DOHH2 (cell line): ENCODE data around the gene PRRT2.
"Not testable (repeated sequence)": the region's sequence is repeated elsewhere in the genome, so short reads cannot be mapped to it uniquely, and the experiment has no call there.

Experiments
- H3F3A ChIP-seq: fragments of 200-600 bp; sonication (generic), shearing (Covaris generic); 2 replicates; pipeline ENCODE4 v1.6.0; 2016; ENCODE audit warnings: antibody characterized with exemption, mild to moderate bottlenecking; ENCODE audit not compliant: control insufficient read depth, insufficient read depth
- H3K27ac ChIP-seq: fragments of 200-600 bp; sonication (generic); 2 replicates; pipeline ENCODE4 v1.5.1; 2014; ENCODE audit warnings: low read depth, mild to moderate bottlenecking, low read length, moderate library complexity
- H3K27me3 ChIP-seq: fragments of 200-600 bp; sonication (generic); 2 replicates; pipeline ENCODE4 v1.6.1; 2014; ENCODE audit warnings: mild to moderate bottlenecking, low read length, mixed read lengths; ENCODE audit not compliant: control insufficient read depth
- H3K36me3 ChIP-seq: fragments of 200-600 bp; sonication (generic); 2 replicates; pipeline ENCODE4 v1.6.1; 2014; ENCODE audit warnings: mild to moderate bottlenecking, low read length, moderate library complexity, mixed read lengths; ENCODE audit not compliant: control insufficient read depth
- H3K4me1 ChIP-seq: fragments of 200-600 bp; sonication (generic); 2 replicates; pipeline ENCODE4 v1.6.1; 2014; ENCODE audit warnings: mild to moderate bottlenecking, low read length, mixed read lengths; ENCODE audit not compliant: control insufficient read depth
- H3K4me2 ChIP-seq: fragments of 200-600 bp; sonication (generic); 2 replicates; pipeline ENCODE4 v1.6.0; 2014; ENCODE audit warnings: mild to moderate bottlenecking, low read length, moderate library complexity
- H3K4me3 ChIP-seq: fragments of 200-600 bp; sonication (generic); 2 replicates; pipeline ENCODE4 v1.5.1; 2014; ENCODE audit warnings: mild to moderate bottlenecking, low read length, mixed read lengths
- H3K79me2 ChIP-seq: fragments of 200-600 bp; sonication (generic); 2 replicates; pipeline ENCODE4 v1.6.1; 2014; ENCODE audit warnings: mild to moderate bottlenecking, low read length, mixed read lengths; ENCODE audit not compliant: control insufficient read depth
- H3K9me2 ChIP-seq: fragments of 200-600 bp; sonication (generic); replicated peaks from 2 replicates; pipeline ENCODE4 v1.6.1; 2014; ENCODE audit warnings: mild to moderate bottlenecking, low read length, mixed read lengths; ENCODE audit not compliant: control insufficient read depth
- H3K9me3 ChIP-seq: fragments of 200-600 bp; sonication (generic); 2 replicates; pipeline ENCODE4 v1.6.1; 2014; ENCODE audit warnings: antibody characterized with exemption, low read length, mixed read lengths; ENCODE audit not compliant: control insufficient read depth, insufficient read depth
- H4K20me1 ChIP-seq: fragments of 200-600 bp; sonication (generic); 2 replicates; pipeline ENCODE4 v1.6.0; 2014; ENCODE audit warnings: low read depth, mild to moderate bottlenecking, antibody characterized with exemption, low read length, moderate library complexity; ENCODE audit not compliant: control insufficient read depth, insufficient read depth
- EZH2phosphoT487 ChIP-seq: fragments of 200-600 bp; sonication (generic); IDR thresholded peaks from 2 replicates; pipeline ENCODE4 v1.6.1; 2017; ENCODE audit warnings: borderline replicate concordance, mild to moderate bottlenecking, antibody characterized with exemption, low read length, moderate library complexity, mixed read lengths
- TF ChIP-seq, protein P1 (sequence below): fragments of 200-600 bp; sonication (generic); IDR thresholded peaks from one replicate; pipeline ENCODE4 v1.5.1; 2014; ENCODE audit warnings: antibody characterized with exemption, mild to moderate bottlenecking, low read depth, low read length; ENCODE audit not compliant: poor library complexity, severe bottlenecking

The PRRT2 gene

GRCh38 chr16:29831490-29831889, 19.5 kb downstream of the PRRT2 start:
- no peaks in the 10 kb centered on the region for H3K36me3 ChIP-seq
- no peak overlapping the region for H3K27ac ChIP-seq
- H3K4me1 ChIP-seq: no peaks in the 10 kb centered on the region
- no peaks in the 10 kb centered on the region for H3F3A ChIP-seq
- no peak overlapping the region for H3K4me2 ChIP-seq
- TF ChIP-seq, protein P1, sequence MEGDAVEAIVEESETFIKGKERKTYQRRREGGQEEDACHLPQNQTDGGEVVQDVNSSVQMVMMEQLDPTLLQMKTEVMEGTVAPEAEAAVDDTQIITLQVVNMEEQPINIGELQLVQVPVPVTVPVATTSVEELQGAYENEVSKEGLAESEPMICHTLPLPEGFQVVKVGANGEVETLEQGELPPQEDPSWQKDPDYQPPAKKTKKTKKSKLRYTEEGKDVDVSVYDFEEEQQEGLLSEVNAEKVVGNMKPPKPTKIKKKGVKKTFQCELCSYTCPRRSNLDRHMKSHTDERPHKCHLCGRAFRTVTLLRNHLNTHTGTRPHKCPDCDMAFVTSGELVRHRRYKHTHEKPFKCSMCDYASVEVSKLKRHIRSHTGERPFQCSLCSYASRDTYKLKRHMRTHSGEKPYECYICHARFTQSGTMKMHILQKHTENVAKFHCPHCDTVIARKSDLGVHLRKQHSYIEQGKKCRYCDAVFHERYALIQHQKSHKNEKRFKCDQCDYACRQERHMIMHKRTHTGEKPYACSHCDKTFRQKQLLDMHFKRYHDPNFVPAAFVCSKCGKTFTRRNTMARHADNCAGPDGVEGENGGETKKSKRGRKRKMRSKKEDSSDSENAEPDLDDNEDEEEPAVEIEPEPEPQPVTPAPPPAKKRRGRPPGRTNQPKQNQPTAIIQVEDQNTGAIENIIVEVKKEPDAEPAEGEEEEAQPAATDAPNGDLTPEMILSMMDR: no peak
- TF ChIP-seq EZH2phosphoT487: no peak
- H3K79me2 ChIP-seq: no peaks in the 10 kb centered on the region
- no peaks in the 10 kb centered on the region for H3K9me3 ChIP-seq
- no peaks in the 10 kb centered on the region for H4K20me1 ChIP-seq
- peaks cover 9% of the 10 kb centered on the region; the same call in 1 of the 2 replicates for H3K27me3 ChIP-seq
- H3K9me2 ChIP-seq: no peaks in the 10 kb centered on the region
- H3K4me3 ChIP-seq: no peak overlapping the region

GRCh38 chr16:29833219-29833618, 21.2 kb downstream of the PRRT2 start:
- not testable (repeated sequence) for H3K27me3 ChIP-seq

DNA sequence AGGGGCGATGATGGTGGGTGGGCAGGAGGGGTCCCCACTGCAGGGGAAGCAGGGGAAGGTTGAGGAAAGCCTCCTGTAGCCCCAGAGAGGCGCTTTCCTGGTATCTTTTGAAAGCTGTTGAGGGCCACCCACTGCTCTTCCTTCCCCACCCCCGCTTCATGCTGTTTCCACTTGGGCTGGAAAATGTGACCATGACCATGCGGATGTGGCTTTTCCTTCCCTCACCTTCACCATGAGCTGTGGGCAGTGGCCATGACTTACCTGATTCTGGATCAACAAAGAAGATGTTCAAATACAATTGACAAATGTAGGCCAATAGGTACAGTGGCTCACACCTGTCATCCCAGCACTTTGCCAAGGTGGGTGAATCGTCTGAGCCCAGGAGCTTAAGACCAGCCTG, 22.1 kb downstream of the PRRT2 start:
- no peaks in the 10 kb centered on the region for H3K36me3 ChIP-seq
- H3K27me3 ChIP-seq: peaks cover 5% of the 10 kb centered on the region; the same call in 1 of the 2 replicates
- H3K4me2 ChIP-seq: no peak overlapping the region
- H3F3A ChIP-seq: no peaks in the 10 kb centered on the region
- no peak overlapping the region for H3K4me3 ChIP-seq
- no peaks in the 10 kb centered on the region for H3K9me2 ChIP-seq
- no peaks in the 10 kb centered on the region for H4K20me1 ChIP-seq
- no peaks in the 10 kb centered on the region for H3K9me3 ChIP-seq
- no peaks in the 10 kb centered on the region for H3K4me1 ChIP-seq
- TF ChIP-seq, protein P1: no peak
- TF ChIP-seq EZH2phosphoT487: no peak
- H3K27ac ChIP-seq: no peak overlapping the region
- no peaks in the 10 kb centered on the region for H3K79me2 ChIP-seq

More at GRCh38 chr16:29833219-29833618, 21.2 kb downstream of the PRRT2 start:
- not testable (repeated sequence) for H4K20me1 ChIP-seq, H3K4me2 ChIP-seq, H3K9me3 ChIP-seq, H3K4me3 ChIP-seq, H3K9me2 ChIP-seq, H3K79me2 ChIP-seq, H3F3A ChIP-seq, H3K27ac ChIP-seq, H3K4me1 ChIP-seq, H3K36me3 ChIP-seq

DNA sequence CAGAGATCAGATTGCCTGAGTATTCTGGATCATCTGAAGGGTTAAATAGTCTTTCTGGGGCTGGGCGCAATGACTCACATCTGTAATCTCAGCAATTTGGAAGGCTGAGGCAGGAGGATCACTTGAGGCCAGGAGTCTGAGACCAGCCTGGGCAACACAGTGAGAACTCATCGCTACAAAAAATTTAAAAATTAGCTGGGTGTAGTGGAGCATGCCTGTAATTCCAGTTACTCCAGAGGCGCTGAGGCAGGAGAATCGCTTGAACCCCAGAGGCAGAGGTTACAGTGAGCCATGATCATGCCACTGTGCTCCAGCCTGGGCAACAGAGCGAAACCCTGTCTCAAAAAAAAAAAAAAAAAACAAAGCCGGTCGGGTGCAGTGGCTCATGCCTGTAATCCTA, 23.9 kb downstream of the PRRT2 start:
- Histone ChIP-seq H3K4me1 (no peaks in the 10 kb centered on the region), H3K4me3 (no peak overlapping the region), H3K9me3 (no peaks in the 10 kb centered on the region), H3K79me2 (no peaks in the 10 kb centered on the region), H3K27ac (no peak overlapping the region), H3K9me2 (no peaks in the 10 kb centered on the region), H3F3A (no peaks in the 10 kb centered on the region), H3K27me3 (no peaks in the 10 kb centered on the region), H4K20me1 (no peaks in the 10 kb centered on the region), H3K4me2 (no peak overlapping the region), H3K36me3 (no peaks in the 10 kb centered on the region)
- no peak for TF ChIP-seq EZH2phosphoT487
- TF ChIP-seq, protein P1: no peak
